Peyer's patch (tissue), 4 donors: ENCODE results near the gene TSPOAP1.

Experiments
- CTCF ChIP-seq, 6 experiments: fragments of 450-650 bp in 4 of 6; fragments of 200-600 bp in 2 of 6; sonication (generic) in 1 of 6; IDR thresholded peaks; one replicate each; pipeline ENCODE4 v1.5.1; 2017 to 2019; ENCODE audit warnings: antibody characterized with exemption in 6 of 6, mild to moderate bottlenecking in 3 of 6, moderate library complexity in 1 of 6
- POLR2A ChIP-seq, 2 donors: fragments of 450-650 bp; IDR thresholded peaks; one replicate each; pipeline ENCODE4 v1.5.1; 2017; ENCODE audit warnings: antibody characterized with exemption in 2 of 2, mild to moderate bottlenecking in 2 of 2, moderate library complexity in 2 of 2

DNA sequence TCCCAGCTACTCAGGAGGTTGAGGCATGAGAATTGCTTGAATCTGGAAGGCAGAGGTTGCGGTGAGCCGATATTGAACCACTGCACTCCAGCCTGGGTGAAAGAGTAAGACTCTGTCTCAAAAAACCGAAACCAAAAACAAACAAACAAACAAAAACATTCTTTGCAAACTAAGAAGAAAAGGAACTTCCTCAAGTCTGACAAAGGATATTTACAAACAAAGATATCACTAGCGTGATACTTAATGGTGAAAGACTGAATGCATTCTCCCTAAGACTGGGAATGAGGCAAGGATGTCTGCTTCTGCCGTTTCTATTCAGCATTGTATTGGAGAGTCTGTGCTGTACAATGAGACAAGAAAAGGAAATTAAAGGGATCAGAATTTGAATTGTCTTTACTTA lies 37.3 kb downstream of the TSPOAP1 start:
- TF ChIP-seq CTCF (IDR thresholded peaks at IDR 0.05): no peak
- no peak for TF ChIP-seq POLR2A (IDR thresholded peaks at IDR 0.05)
